Ishikawa (cell line): ENCODE data around the gene OXGR1.

Source experiments
- CEBPB ChIP-seq: IDR thresholded peaks from 2 replicates; pipeline ENCODE4 v1.6.1; 2012
- CREB1 ChIP-seq: IDR thresholded peaks from 2 replicates; pipeline ENCODE4 v1.6.1; 2012; ENCODE audit warnings: low read depth
- EGR1 ChIP-seq: IDR thresholded peaks from 2 replicates; pipeline ENCODE4 v1.6.1; 2012
- EP300 ChIP-seq: IDR thresholded peaks from 2 replicates; pipeline ENCODE4 v1.6.1; 2012; ENCODE audit warnings: borderline replicate concordance
- FOXM1 ChIP-seq: IDR thresholded peaks from 2 replicates; pipeline ENCODE4 v1.6.1; 2012; ENCODE audit warnings: low read depth, borderline replicate concordance
- MAX ChIP-seq: IDR thresholded peaks from 2 replicates; pipeline ENCODE4 v1.6.1; 2012
- NFIC ChIP-seq: IDR thresholded peaks from 2 replicates; pipeline ENCODE4 v1.6.1; 2012
- RAD21 ChIP-seq: IDR thresholded peaks from 2 replicates; pipeline ENCODE4 v1.6.1; 2012; ENCODE audit warnings: low read depth
- TAF1 ChIP-seq: IDR thresholded peaks from 2 replicates; pipeline ENCODE4 v1.6.1; 2012; ENCODE audit warnings: low read depth, mild to moderate bottlenecking
- TCF12 ChIP-seq: IDR thresholded peaks from 2 replicates; pipeline ENCODE4 v1.6.1; 2012; ENCODE audit warnings: low read depth
- TEAD4 ChIP-seq: IDR thresholded peaks from 2 replicates; pipeline ENCODE4 v1.6.1; 2012
- YY1 ChIP-seq: IDR thresholded peaks from 2 replicates; pipeline ENCODE4 v1.6.1; 2012; ENCODE audit warnings: low read depth
- ZBTB7A ChIP-seq: IDR thresholded peaks from 2 replicates; pipeline ENCODE4 v1.6.1; 2012; ENCODE audit warnings: low read depth
- TF ChIP-seq, protein P1 (sequence below): IDR thresholded peaks from 2 replicates; pipeline ENCODE4 v1.6.1; 2012
- TF ChIP-seq, protein P2 (sequence below): IDR thresholded peaks from 2 replicates; pipeline ENCODE4 v1.6.1; 2012; ENCODE audit warnings: low read depth, mild to moderate bottlenecking

OXGR1 gene

DNA sequence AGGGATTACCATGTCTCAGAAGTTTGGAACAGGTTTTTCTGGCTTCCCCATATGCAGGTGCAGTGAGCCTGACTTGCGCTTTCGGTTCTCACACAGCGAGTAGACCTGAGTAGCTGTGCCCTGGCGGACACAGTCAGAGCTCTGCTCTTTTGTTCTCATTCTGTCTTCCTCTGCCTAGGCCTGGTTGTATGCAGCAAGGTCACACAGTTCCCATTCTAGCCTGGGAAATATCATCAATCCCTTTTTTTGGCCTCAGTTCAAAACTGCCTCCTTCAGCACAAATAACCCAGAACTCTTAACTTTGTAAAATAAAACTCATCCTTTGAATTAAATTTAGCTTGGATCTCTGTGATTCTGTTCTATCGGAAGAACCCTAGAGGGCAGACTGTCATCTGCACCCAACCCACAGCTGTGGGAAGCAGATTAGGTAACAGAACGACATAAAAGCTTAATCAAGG, 10.2 kb downstream of the OXGR1 start:
- TF ChIP-seq, protein P1, sequence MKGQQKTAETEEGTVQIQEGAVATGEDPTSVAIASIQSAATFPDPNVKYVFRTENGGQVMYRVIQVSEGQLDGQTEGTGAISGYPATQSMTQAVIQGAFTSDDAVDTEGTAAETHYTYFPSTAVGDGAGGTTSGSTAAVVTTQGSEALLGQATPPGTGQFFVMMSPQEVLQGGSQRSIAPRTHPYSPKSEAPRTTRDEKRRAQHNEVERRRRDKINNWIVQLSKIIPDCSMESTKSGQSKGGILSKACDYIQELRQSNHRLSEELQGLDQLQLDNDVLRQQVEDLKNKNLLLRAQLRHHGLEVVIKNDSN: no peak
- no peak for TF ChIP-seq ZBTB7A
- TF ChIP-seq YY1: no peak
- no peak for TF ChIP-seq CREB1
- TF ChIP-seq, protein P2, sequence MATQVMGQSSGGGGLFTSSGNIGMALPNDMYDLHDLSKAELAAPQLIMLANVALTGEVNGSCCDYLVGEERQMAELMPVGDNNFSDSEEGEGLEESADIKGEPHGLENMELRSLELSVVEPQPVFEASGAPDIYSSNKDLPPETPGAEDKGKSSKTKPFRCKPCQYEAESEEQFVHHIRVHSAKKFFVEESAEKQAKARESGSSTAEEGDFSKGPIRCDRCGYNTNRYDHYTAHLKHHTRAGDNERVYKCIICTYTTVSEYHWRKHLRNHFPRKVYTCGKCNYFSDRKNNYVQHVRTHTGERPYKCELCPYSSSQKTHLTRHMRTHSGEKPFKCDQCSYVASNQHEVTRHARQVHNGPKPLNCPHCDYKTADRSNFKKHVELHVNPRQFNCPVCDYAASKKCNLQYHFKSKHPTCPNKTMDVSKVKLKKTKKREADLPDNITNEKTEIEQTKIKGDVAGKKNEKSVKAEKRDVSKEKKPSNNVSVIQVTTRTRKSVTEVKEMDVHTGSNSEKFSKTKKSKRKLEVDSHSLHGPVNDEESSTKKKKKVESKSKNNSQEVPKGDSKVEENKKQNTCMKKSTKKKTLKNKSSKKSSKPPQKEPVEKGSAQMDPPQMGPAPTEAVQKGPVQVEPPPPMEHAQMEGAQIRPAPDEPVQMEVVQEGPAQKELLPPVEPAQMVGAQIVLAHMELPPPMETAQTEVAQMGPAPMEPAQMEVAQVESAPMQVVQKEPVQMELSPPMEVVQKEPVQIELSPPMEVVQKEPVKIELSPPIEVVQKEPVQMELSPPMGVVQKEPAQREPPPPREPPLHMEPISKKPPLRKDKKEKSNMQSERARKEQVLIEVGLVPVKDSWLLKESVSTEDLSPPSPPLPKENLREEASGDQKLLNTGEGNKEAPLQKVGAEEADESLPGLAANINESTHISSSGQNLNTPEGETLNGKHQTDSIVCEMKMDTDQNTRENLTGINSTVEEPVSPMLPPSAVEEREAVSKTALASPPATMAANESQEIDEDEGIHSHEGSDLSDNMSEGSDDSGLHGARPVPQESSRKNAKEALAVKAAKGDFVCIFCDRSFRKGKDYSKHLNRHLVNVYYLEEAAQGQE: no peak
- TF ChIP-seq TEAD4: no peak
- no peak for TF ChIP-seq EGR1
- TF ChIP-seq TAF1: no peak
- no peak for TF ChIP-seq NFIC
- no peak for TF ChIP-seq FOXM1
- TF ChIP-seq RAD21: no peak

- TF ChIP-seq TEAD4 (no peak), FOXM1 (no peak)
Measured at GRCh38 chr13:96982672-96983071, 11.6 kb downstream of the OXGR1 start.

DNA sequence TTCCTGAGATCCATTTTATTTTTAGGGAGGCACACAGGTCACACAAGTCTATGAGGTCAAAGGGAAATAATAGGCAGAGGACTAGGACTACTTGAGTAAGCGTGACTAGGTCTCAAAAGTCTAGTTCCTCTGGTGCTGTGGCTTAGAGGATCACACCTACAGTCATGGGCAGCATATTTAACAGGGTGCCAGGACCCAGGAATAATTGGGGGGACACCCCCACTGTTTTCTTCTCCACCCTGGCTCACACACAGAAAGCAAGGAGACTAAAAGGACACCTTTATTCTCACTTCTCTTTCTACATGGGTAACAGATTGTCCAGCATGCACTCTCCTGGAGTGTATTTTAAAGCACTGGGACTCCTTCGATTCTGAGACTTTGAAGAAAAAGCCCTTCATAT, 26.2 kb downstream of the OXGR1 start:
- TF ChIP-seq NFIC: no peak
- TF ChIP-seq TEAD4: no peak
- TF ChIP-seq, protein P1: no peak
- TF ChIP-seq TAF1: no peak
- no peak for TF ChIP-seq FOXM1
- no peak for TF ChIP-seq MAX
- TF ChIP-seq RAD21: no peak
- TF ChIP-seq, protein P2: no peak
- TF ChIP-seq TCF12: no peak
- no peak for TF ChIP-seq CREB1
- TF ChIP-seq ZBTB7A: no peak
- TF ChIP-seq CEBPB: no peak
- TF ChIP-seq YY1: no peak
- no peak for TF ChIP-seq EP300
- no peak for TF ChIP-seq EGR1

DNA sequence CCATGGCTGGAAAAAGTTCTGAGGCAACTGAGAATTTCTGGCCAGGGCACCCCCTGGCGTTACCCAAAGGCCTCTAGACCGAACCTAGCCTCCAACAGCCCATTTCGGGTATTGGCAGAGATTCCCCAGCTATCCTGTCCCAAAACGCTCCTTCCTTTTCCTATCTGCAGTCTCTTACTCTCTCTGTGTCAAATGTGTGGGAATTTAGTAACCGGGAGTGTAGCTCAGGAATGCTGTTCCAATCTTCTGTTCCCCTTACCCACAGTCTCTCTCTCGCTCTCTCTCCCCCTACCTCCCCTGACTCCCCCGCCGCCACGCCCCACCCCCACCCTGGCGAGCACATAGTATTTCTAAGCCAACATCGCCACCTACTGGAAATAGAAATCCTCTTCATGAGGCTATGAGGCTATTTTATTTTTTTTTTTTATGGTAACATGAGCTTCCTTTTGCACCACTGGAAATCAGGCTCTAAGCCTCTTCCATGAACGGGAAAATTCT, 27.0 kb downstream of the OXGR1 start:
- TF ChIP-seq, protein P2: no peak
- peak; percentile 21; the same call in 1 of the 2 replicates for TF ChIP-seq RAD21

GRCh38 chr13:96966415-96967102, 27.7 kb downstream of the OXGR1 start:
- no peak for TF ChIP-seq CREB1
- TF ChIP-seq, protein P1: no peak
